HG02759 (cell line): ENCODE data around the gene FAM83G.

Source experiments
- ATAC-seq: cut with Tn5 transposase; IDR thresholded peaks from one replicate; pipeline ENCODE4 v1.9.1; 2021; ENCODE audit warnings: mild to moderate bottlenecking, moderate library complexity; ENCODE audit not compliant: unreplicated experiment

The FAM83G gene

GRCh38 chr17:18993905-18994526 lies 10.5 kb downstream of the FAM83G start:
- ATAC-seq, result no peak

- no peak for ATAC-seq
Measured at GRCh38 chr17:18992454-18993130, 12.0 kb downstream of the FAM83G start.

- no peak for ATAC-seq
Measured at GRCh38 chr17:18991531-18992315, 12.8 kb downstream of the FAM83G start.

- no peak for ATAC-seq
Measured at GRCh38 chr17:18990331-18990730, 14.2 kb downstream of the FAM83G start.

- ATAC-seq, result no peak
Measured at GRCh38 chr17:18988546-18989173, 15.9 kb downstream of the FAM83G start.

- no peak for ATAC-seq
Measured at GRCh38 chr17:18987862-18988545, 16.6 kb downstream of the FAM83G start.

- no peak for ATAC-seq
Measured at GRCh38 chr17:18987230-18987610, 17.3 kb downstream of the FAM83G start.

- no peak for ATAC-seq
Measured at GRCh38 chr17:18986541-18987229, 17.9 kb downstream of the FAM83G start.

- no peak for ATAC-seq
Measured at GRCh38 chr17:18985475-18985874, 19.1 kb downstream of the FAM83G start.

- no peak for ATAC-seq
Measured at GRCh38 chr17:18984273-18985114, 20.1 kb downstream of the FAM83G start.

GRCh38 chr17:18981642-18982424 lies 22.7 kb downstream of the FAM83G start:
- no peak for ATAC-seq

- no peak for ATAC-seq
Measured at GRCh38 chr17:18981335-18981641, 23.3 kb downstream of the FAM83G start.

GRCh38 chr17:18980682-18981334 lies 23.8 kb downstream of the FAM83G start:
- no peak for ATAC-seq

- ATAC-seq, result no peak
Measured at GRCh38 chr17:18978655-18979054, 25.9 kb downstream of the FAM83G start.

GRCh38 chr17:18978050-18978449 lies 26.5 kb downstream of the FAM83G start:
- ATAC-seq, result no peak

- no peak for ATAC-seq
Measured at GRCh38 chr17:18977646-18978045, 26.9 kb downstream of the FAM83G start.

- no peak for ATAC-seq
Measured at GRCh38 chr17:18977021-18977420, 27.5 kb downstream of the FAM83G start.

- ATAC-seq, result no peak
Measured at GRCh38 chr17:18976201-18976600, 28.4 kb downstream of the FAM83G start.
